Measurements from ENCODE around the gene SUN3. TPM values are rescaled to one million over a fixed set of nuclear protein-coding genes. Genes with fewer than 3 reads are reported as not detected.

Gene SUN3
- not detected in 2 replicates for total RNA-seq (2014; rRNA removed)
- polyA plus RNA-seq (2012) = not detected

- DNase-seq (ENCODE audit: low read depth) = no peak
These were observed at the start of gene SUN3 for GRCh38 chr7:48028938-48029337. Gene SUN3 (minus strand): TSS chr7:48029107. CDS start chr7:48028938, 169 bp downstream.

- DNase-seq (ENCODE audit: low read depth) = no peak
These were observed 49.6 kb upstream of the SUN3 start for GRCh38 chr7:48078470-48078869.

- no peak for DNase-seq (ENCODE audit: low read depth)
These were observed 48.5 kb upstream of the SUN3 start for GRCh38 chr7:48077423-48077822.

- DNase-seq (ENCODE audit: low read depth) = no peak
These were observed 45.3 kb upstream of the SUN3 start for GRCh38 chr7:48074204-48074654.

GRCh38 chr7:48067475-48067874, 38.6 kb upstream of the SUN3 start:
- DNase-seq (ENCODE audit: low read depth) = no peak

- DNase-seq (ENCODE audit: low read depth) = no peak
These were observed 35.1 kb upstream of the SUN3 start for GRCh38 chr7:48063985-48064384.

- no peak for DNase-seq (ENCODE audit: low read depth)
These were observed 30.8 kb upstream of the SUN3 start for GRCh38 chr7:48059706-48060105.

GRCh38 chr7:48058990-48059389, 30.1 kb upstream of the SUN3 start:
- DNase-seq (ENCODE audit: low read depth) = no peak

GRCh38 chr7:48053736-48054135, 24.8 kb upstream of the SUN3 start:
- DNase-seq (ENCODE audit: low read depth) = no peak

- peak; percentile 75 for DNase-seq (ENCODE audit: low read depth)
These were observed 23.8 kb upstream of the SUN3 start for GRCh38 chr7:48052748-48053147.

- no peak for DNase-seq (ENCODE audit: low read depth)
These were observed 20.9 kb upstream of the SUN3 start for GRCh38 chr7:48049850-48050249.

- DNase-seq (ENCODE audit: low read depth) = no peak
These were observed 19.2 kb upstream of the SUN3 start for GRCh38 chr7:48048113-48048512.

- DNase-seq (ENCODE audit: low read depth) = no peak
These were observed 17.6 kb upstream of the SUN3 start for GRCh38 chr7:48046458-48046857.

- no peak for DNase-seq (ENCODE audit: low read depth)
These were observed 16.4 kb upstream of the SUN3 start for GRCh38 chr7:48045195-48045765.

- DNase-seq (ENCODE audit: low read depth) = no peak
These were observed 13.7 kb upstream of the SUN3 start for GRCh38 chr7:48042636-48043035.

- peak; percentile 9 for DNase-seq (ENCODE audit: low read depth)
These were observed 13.3 kb upstream of the SUN3 start for GRCh38 chr7:48042216-48042615.

- peak; percentile 54 for DNase-seq (ENCODE audit: low read depth)
These were observed 12.7 kb upstream of the SUN3 start for GRCh38 chr7:48041653-48041970.

GRCh38 chr7:48040944-48041652, 12.2 kb upstream of the SUN3 start:
- DNase-seq (ENCODE audit: low read depth) = peak; percentile 33

GRCh38 chr7:48038815-48039506, 10.1 kb upstream of the SUN3 start:
- no peak for DNase-seq (ENCODE audit: low read depth)

- peak; percentile 72 for DNase-seq (ENCODE audit: low read depth)
These were observed 7.1 kb upstream of the SUN3 start for GRCh38 chr7:48035967-48036478.

GRCh38 chr7:48035301-48035966, 6.5 kb upstream of the SUN3 start, which contains the start of gene C7orf57:
Gene C7orf57 (plus strand): TSS chr7:48035543. CDS start chr7:48036309, 766 bp downstream.
- DNase-seq (ENCODE audit: low read depth) = peak; percentile 88

GRCh38 chr7:48033922-48034321, 5.0 kb upstream of the SUN3 start:
- no peak for DNase-seq (ENCODE audit: low read depth)
